GM23338 (cell line): ENCODE measurements around the gene PIK3R5. TPM values are rescaled to one million over a fixed set of nuclear protein-coding genes. Genes with fewer than 3 reads are reported as not detected.

Experiments used
- ATAC-seq: fragments of 200-7000 bp; cut with Tn5 transposase; 3 replicates; pipeline ENCODE4 v1.9.1; 2020
- DNase-seq: peaks from one replicate; pipeline ENCODE4 v3.0.0-alpha.2; 2015; ENCODE audit warnings: low spot score
- H2AFZ ChIP-seq: fragments of 200-600 bp; sonication (generic); 2 replicates; pipeline ENCODE4 v1.8.0; 2016; ENCODE audit warnings: antibody characterized with exemption, mild to moderate bottlenecking, moderate library complexity
- H3F3A ChIP-seq: fragments of 200-600 bp; sonication (generic); replicated peaks from 2 replicates; pipeline ENCODE4 v1.8.0; 2017; ENCODE audit warnings: antibody characterized with exemption, mixed run types, low read depth
- H3K27ac ChIP-seq: fragments of 200-600 bp; sonication (generic); 2 replicates; pipeline ENCODE4 v1.6.1; 2016; ENCODE audit warnings: low read depth
- H3K27me3 ChIP-seq: fragments of 200-600 bp; sonication (generic); 2 replicates; pipeline ENCODE4 v1.8.0; 2016; ENCODE audit warnings: mild to moderate bottlenecking, mixed run types, moderate library complexity; ENCODE audit not compliant: insufficient read depth
- H3K36me3 ChIP-seq: fragments of 200-600 bp; sonication (generic); 2 replicates; pipeline ENCODE4 v1.8.0; 2016; ENCODE audit warnings: mild to moderate bottlenecking; ENCODE audit not compliant: insufficient read depth
- H3K4me1 ChIP-seq: fragments of 200-600 bp; sonication (generic); 2 replicates; pipeline ENCODE4 v1.8.0; 2016; ENCODE audit warnings: mild to moderate bottlenecking, moderate library complexity; ENCODE audit not compliant: insufficient read depth
- H3K4me2 ChIP-seq: fragments of 200-600 bp; sonication (generic); 2 replicates; pipeline ENCODE4 v1.7.1; 2017; ENCODE audit warnings: mixed run types
- H3K4me3 ChIP-seq: fragments of 200-600 bp; sonication (generic); 2 replicates; pipeline ENCODE4 v1.6.1; 2016; ENCODE audit warnings: mixed run types
- H3K79me2 ChIP-seq: fragments of 200-600 bp; sonication (generic); replicated peaks from 2 replicates; pipeline ENCODE4 v1.8.0; 2017; ENCODE audit warnings: mild to moderate bottlenecking; ENCODE audit not compliant: insufficient read depth
- H3K9me2 ChIP-seq: fragments of 200-600 bp; sonication (generic); 2 replicates; pipeline ENCODE4 v1.8.0; 2017; ENCODE audit not compliant: insufficient read depth
- H4K20me1 ChIP-seq: fragments of 200-600 bp; sonication (generic); replicated peaks from 2 replicates; pipeline ENCODE4 v1.8.0; 2017; ENCODE audit warnings: mild to moderate bottlenecking; ENCODE audit not compliant: insufficient read depth
- H3K27ac Mint-ChIP-seq: 2 replicates; pipeline ENCODE4 v1.8.0; 2020; ENCODE audit warnings: inconsistent platforms, mild to moderate bottlenecking, moderate library complexity, mixed read lengths
- H3K27me3 Mint-ChIP-seq: 3 replicates; pipeline ENCODE4 v1.8.0; 2022; ENCODE audit warnings: low read depth, mild to moderate bottlenecking, moderate library complexity, mixed read lengths, inconsistent platforms; ENCODE audit not compliant: insufficient read depth, poor library complexity
- H3K36me3 Mint-ChIP-seq: 3 replicates; pipeline ENCODE4 v1.8.0; 2021; ENCODE audit warnings: low read depth, mild to moderate bottlenecking, inconsistent platforms, moderate library complexity, mixed read lengths
- H3K4me1 Mint-ChIP-seq: 3 replicates; pipeline ENCODE4 v1.8.0; 2020; ENCODE audit warnings: mild to moderate bottlenecking, inconsistent platforms, mixed read lengths
- H3K4me3 Mint-ChIP-seq: 3 replicates; pipeline ENCODE4 v1.8.0; 2021; ENCODE audit warnings: moderate library complexity, mild to moderate bottlenecking, inconsistent platforms, mixed read lengths
- H3K9me3 Mint-ChIP-seq: 3 replicates; pipeline ENCODE4 v1.8.0; 2020; ENCODE audit warnings: moderate library complexity, mild to moderate bottlenecking, inconsistent platforms, mixed read lengths
- CREB1 ChIP-seq: fragments of 250-450 bp; sonication (Bioruptor Pico); IDR thresholded peaks from 2 replicates; pipeline ENCODE4 v1.5.0; 2020; ENCODE audit warnings: low read depth, mild to moderate bottlenecking, moderate library complexity
- CTCF ChIP-seq, 2 experiments: fragments of 200-600 bp in 1 of 2; sonication (generic) in 1 of 2; conservative IDR thresholded peaks; 2 replicates each; pipeline versions ENCODE4 v1.5.1 to v1.6.1; 2016 to 2017; ENCODE audit warnings: antibody characterized with exemption in 2 of 2, low read depth in 2 of 2, mild to moderate bottlenecking in 2 of 2, moderate library complexity in 1 of 2
- ETS1 ChIP-seq: IDR thresholded peaks from 2 replicates; pipeline ENCODE4 v1.6.1; 2016; ENCODE audit warnings: antibody characterized with exemption
- EZH2 ChIP-seq: fragments of 200-600 bp; sonication (generic); IDR thresholded peaks from one replicate; pipeline ENCODE4 v1.8.0; 2017; ENCODE audit warnings: antibody characterized with exemption, mild to moderate bottlenecking, low read depth; ENCODE audit not compliant: unreplicated experiment
- EZH2phosphoT487 ChIP-seq: fragments of 200-600 bp; sonication (generic); IDR thresholded peaks from one replicate; pipeline ENCODE4 v1.8.1; 2018; ENCODE audit warnings: antibody characterized with exemption; ENCODE audit not compliant: unreplicated experiment
- JUNB ChIP-seq: IDR thresholded peaks from one replicate; pipeline ENCODE4 v1.6.1; 2016; ENCODE audit warnings: antibody characterized with exemption; ENCODE audit not compliant: unreplicated experiment
- NANOG ChIP-seq: IDR thresholded peaks from 2 replicates; pipeline ENCODE4 v1.6.1; 2016; ENCODE audit warnings: antibody characterized with exemption, borderline replicate concordance
- POLR2AphosphoS5 ChIP-seq: IDR thresholded peaks from 2 replicates; pipeline ENCODE4 v1.6.1; 2016; ENCODE audit warnings: antibody characterized with exemption, low read depth
- REST ChIP-seq: IDR thresholded peaks from one replicate; pipeline ENCODE4 v1.6.1; 2018; ENCODE audit warnings: antibody characterized with exemption; ENCODE audit not compliant: unreplicated experiment
- STAT1 ChIP-seq: IDR thresholded peaks from one replicate; pipeline ENCODE4 v1.6.1; 2016; ENCODE audit warnings: antibody characterized with exemption; ENCODE audit not compliant: unreplicated experiment
- ZNF114 ChIP-seq: fragments of 250-450 bp; sonication (Bioruptor Pico); IDR thresholded peaks from 2 replicates; pipeline ENCODE4 v1.5.0; 2020; ENCODE audit warnings: mild to moderate bottlenecking, moderate library complexity
- ZNF331 ChIP-seq: fragments of 250-450 bp; sonication (Bioruptor Pico); IDR thresholded peaks from 2 replicates; pipeline ENCODE4 v1.5.0; 2020; ENCODE audit warnings: low read depth, mild to moderate bottlenecking, moderate library complexity
- polyA plus RNA-seq: library from polyadenylated mRNA; unstranded; fragments of >200 nt; fragmentation: Nextera tagmentation; extraction: Ambion mirVana; gene quantifications from 2 replicates; pipeline ENCODE4 v1.2.1, GENCODE V29; 2016
- total RNA-seq: library from RNA; depleted of rRNA; stranded (reverse); fragments of >200 nt; shearing (Covaris generic); gene quantifications from 2 replicates; pipeline ENCODE4 v1.2.3, GENCODE V29; 2014

Gene PIK3R5
- total and polyA plus RNA-seq, 2 experiments from 2014 or later = 1.7 to 9.4 TPM

GRCh38 chr17:8872036-8872704 is 93.3 kb downstream of the PIK3R5 start:
- TF ChIP-seq ZNF114 (CRISPR knock-in tag) (no peak), CTCF (conservative IDR thresholded peaks at IDR 0.05; ENCODE audit: low read depth in 2 of 2) (no peak), ETS1 (no peak)
- H3K27ac Mint-ChIP-seq = no peak overlapping the region
- ATAC-seq (no peak), DNase-seq (no peak)
- H3K9me2 ChIP-seq = no peaks in the 10 kb centered on the region
- no peak overlapping the region for H3K27ac ChIP-seq
- no peaks in the 10 kb centered on the region; the same call in 2 of the 3 replicates for H3K36me3 Mint-ChIP-seq
- no peaks in the 10 kb centered on the region for H3K27me3 ChIP-seq
- no peaks in the 10 kb centered on the region; the same call in 2 of the 3 replicates for H3K9me3 Mint-ChIP-seq
- no peaks in the 10 kb centered on the region for H3F3A ChIP-seq
- peak overlapping the region; percentile 76; the same call in 1 of the 2 replicates for H2AFZ ChIP-seq
- peaks cover 22% of the 10 kb centered on the region for H3K4me1 Mint-ChIP-seq
- no peak overlapping the region for H3K4me3 Mint-ChIP-seq
- no peak overlapping the region for H3K4me2 ChIP-seq
- H3K36me3 ChIP-seq = no peaks in the 10 kb centered on the region
- H3K4me3 ChIP-seq = no peak overlapping the region
- no peaks in the 10 kb centered on the region for H4K20me1 ChIP-seq
- H3K27me3 Mint-ChIP-seq = peaks cover 16% of the 10 kb centered on the region
- no peaks in the 10 kb centered on the region for H3K79me2 ChIP-seq
- peaks cover 13% of the 10 kb centered on the region for H3K4me1 ChIP-seq

GRCh38 chr17:8871081-8871581 is 94.4 kb downstream of the PIK3R5 start:
- DNase-seq = no peak
- H3K4me3 Mint-ChIP-seq = no peak overlapping the region
- no peak overlapping the region for H3K27ac ChIP-seq
- peaks cover 22% of the 10 kb centered on the region for H3K4me1 Mint-ChIP-seq
- H2AFZ ChIP-seq = peak overlapping the region; percentile 80; the same call in 1 of the 2 replicates
- H3K9me3 Mint-ChIP-seq = no peaks in the 10 kb centered on the region; the same call in 2 of the 3 replicates
- H3K27me3 ChIP-seq = no peaks in the 10 kb centered on the region
- H3K9me2 ChIP-seq = no peaks in the 10 kb centered on the region
- peaks cover 16% of the 10 kb centered on the region for H3K27me3 Mint-ChIP-seq
- H3K4me2 ChIP-seq = no peak overlapping the region
- H3K79me2 ChIP-seq = no peaks in the 10 kb centered on the region
- H3K36me3 Mint-ChIP-seq = no peaks in the 10 kb centered on the region; the same call in 2 of the 3 replicates
- H3K4me3 ChIP-seq = no peak overlapping the region
- no peak for ATAC-seq
- H4K20me1 ChIP-seq = no peaks in the 10 kb centered on the region
- peaks cover 13% of the 10 kb centered on the region for H3K4me1 ChIP-seq
- no peaks in the 10 kb centered on the region for H3K36me3 ChIP-seq
- TF ChIP-seq POLR2AphosphoS5 = no peak
- TF ChIP-seq JUNB = no peak
- no peak for TF ChIP-seq NANOG
- no peak for TF ChIP-seq ZNF331 (CRISPR knock-in tag)
- no peak for TF ChIP-seq EZH2phosphoT487
- no peak for TF ChIP-seq EZH2
- no peak for TF ChIP-seq ZNF114 (CRISPR knock-in tag)
- no peak for TF ChIP-seq CTCF (conservative IDR thresholded peaks at IDR 0.05; ENCODE audit: low read depth in 2 of 2)
- no peak for TF ChIP-seq ETS1
- TF ChIP-seq CREB1 (CRISPR knock-in tag) = no peak
- TF ChIP-seq REST = no peak
- no peak for TF ChIP-seq STAT1
- H3F3A ChIP-seq = no peaks in the 10 kb centered on the region
- no peak overlapping the region for H3K27ac Mint-ChIP-seq
